Stimulated activated CD8-positive, alpha-beta memory T cell treated with anti-CD3 and anti-CD28 coated beads, Interleukin-15, amount 100 ng/mL, for 1 hour (primary cell): ENCODE measurements around the gene CEBPE.

Experiments
- DNase-seq: peaks from one replicate; pipeline ENCODE4 v3.0.0-alpha.2; 2020; ENCODE audit warnings: low read depth

CEBPE gene

GRCh38 chr14:23118506-23119362 is at the start of gene CEBPE:
Gene CEBPE (minus strand): TSS chr14:23119255. CDS start chr14:23119091, 164 bp downstream.
- DNase-seq = no peak

DNA sequence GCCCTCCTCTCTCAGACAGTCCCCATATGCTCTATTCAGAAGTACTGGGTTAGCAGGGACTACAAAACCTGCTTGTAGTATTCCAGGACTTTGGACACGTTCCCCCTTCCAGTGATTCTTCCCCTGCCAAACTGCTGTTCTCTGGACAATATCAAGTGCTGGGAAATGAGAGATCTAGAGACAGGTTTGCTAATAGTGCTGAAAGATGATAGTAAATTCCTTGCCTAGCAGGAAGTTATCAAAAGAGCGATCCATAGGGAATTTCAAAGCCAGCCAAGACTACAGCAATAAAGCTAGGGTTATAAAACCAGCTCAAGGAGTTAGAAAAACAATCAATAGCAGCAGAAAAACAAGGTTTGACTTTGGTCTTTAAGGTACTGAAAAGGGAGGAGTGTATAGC is 49.2 kb upstream of the CEBPE start:
- no peak for DNase-seq

DNA sequence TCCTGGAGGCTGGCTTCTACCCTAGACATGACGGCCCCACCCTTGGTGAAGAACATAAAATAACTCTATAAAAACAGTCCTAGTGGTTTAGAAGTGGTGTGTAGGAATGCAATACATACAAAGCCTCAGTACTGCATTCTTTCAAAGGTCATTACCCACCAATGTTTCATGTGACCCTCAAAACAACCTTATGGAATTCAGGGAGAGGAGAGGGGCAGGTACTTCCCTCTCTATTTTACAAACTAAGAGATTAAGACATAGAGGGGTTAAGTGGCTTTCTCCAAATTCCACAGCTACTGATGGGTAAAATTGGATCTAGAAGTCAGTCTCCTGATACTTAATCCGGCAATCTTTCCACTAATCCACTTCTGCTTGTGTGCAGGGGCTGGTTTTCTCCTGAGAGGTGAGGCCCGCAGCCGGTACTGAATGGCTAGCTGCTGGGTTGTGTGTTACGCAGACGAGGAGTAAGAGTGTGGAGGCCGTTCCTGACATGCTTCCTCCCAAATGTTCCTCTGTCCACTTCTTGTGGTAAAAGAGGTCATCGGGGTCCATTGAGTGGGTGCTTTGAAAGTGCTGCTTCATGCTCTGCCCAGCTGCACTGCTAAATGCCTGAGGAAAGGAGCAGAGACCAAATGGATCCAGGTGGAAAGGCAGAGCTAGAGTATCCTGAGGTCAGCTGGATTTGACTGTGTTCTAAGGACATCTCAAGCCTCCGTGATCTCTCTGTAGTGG is 48.2 kb upstream of the CEBPE start:
- no peak for DNase-seq

- DNase-seq = no peak
These were observed 45.9 kb upstream of the CEBPE start for GRCh38 chr14:23164949-23165348.

- no peak for DNase-seq
These were observed 45.2 kb upstream of the CEBPE start for GRCh38 chr14:23164250-23164649.

DNA sequence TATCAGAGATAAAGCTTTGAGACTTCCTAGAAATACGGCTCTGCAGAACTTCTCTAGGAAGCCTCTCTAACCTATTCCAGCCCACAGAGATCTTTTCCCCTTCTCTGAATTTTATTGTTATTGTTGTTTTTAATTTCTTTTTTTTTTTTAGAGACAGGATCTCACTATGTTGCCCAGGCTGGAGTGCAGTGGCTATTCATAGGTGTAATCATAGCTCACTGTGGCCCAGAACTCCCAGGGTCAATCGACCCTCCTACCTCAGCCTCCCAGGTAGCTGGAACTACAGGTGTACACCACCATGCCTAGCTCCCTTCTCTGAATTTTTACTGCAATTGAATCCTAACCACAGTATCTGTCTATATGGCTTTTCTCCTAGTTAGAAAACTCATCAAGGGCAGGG is 44.8 kb upstream of the CEBPE start:
- DNase-seq = no peak

GRCh38 chr14:23162800-23163199 is 43.7 kb upstream of the CEBPE start:
- DNase-seq = no peak

GRCh38 chr14:23162005-23162404 is 43.0 kb upstream of the CEBPE start:
- no peak for DNase-seq

DNA sequence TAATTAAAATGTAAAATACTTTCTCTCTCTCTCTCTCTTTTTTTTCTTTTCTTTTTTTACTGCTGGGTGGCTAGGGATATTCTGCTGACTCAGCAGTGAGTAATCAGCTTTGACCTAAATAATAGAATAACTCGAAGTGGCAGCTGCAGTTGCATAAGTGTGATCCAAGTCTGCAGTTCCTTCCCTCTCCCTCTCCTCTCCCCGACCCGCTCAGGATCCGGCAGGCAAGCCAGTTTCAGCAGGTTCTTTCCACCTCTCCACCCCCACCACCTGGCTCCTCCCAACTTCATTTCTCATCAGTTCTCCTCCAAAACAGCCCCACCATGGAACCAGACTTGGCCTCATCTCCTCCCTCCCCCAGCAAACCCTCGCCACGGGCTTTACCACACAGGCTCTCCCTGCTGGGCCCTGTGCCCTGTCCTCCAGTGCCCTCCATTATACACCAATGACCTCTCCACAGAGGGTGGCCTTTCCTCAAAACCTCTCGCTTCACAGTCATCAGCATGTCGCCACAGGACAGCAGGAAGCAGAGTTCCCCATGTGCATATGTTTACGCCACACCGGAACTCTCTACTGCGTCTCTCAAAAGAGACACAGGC is 42.0 kb upstream of the CEBPE start:
- no peak for DNase-seq

DNA sequence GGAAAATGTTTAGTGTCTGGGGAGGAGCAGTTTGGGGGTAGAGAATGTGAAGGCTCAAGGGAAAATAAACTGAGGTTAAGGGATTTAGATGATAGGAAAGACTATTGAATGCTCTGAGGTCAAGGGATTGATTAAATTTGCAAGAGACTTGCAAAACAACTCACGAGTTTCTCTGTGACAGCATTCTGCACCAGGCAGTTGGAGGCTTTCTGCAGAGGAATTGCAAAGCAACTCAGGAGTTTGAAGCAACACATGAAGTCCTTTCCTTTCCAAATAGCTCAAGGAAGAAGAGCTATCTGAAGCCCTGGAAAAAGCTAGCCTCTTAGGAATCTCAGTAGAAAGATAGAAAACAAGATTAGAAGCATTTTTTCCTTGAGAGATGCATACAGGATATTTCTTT is 40.5 kb upstream of the CEBPE start:
- no peak for DNase-seq

DNA sequence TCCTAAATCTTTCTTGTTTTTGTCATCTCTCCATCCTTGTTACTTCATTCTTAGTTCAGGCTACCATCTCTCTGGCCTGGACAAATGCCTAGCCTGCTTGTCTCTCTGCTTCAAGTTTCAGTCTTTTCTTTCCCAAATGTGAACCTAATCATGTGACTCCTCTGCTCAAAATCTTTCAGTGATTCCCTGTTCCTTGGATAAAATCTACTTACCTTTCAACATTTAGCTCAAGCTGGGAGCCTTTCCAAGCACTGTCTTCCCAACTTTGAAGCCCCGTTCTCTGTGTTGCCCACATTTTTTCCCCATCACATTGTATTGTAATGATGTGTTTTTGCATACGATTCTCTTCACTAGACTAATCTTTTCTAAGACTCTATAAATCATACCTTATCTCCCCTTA is 39.7 kb upstream of the CEBPE start:
- DNase-seq = no peak

DNA sequence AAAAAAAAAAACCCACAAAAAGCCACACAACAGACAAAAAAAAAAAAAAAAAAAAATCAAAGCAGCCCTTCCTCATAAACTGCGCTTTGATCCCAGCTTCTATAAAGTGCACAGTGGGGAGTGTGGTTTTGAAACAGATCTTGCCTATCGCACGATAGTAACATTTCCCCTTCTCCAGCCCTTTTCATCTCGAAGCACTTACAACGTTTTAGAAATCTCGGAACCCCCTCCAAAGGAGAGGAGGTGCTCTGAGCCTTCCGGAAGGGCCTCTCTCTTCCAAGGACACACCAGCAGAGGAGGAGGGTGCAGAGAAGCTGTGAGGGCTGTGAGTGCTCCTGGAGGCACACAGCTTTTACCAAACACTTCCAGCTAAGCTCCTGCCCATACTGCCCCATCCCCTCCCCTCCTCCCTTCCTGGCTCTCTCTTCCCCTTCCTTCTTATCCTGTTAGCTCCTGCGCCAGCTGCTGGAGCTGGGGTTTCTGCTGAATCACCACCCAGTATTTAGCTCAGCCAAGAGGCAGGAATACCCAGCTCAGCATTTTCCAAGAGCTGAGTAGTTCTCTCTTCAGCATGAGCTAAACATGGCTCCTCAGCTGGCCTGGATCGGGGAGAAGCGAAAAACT is 36.0 kb upstream of the CEBPE start:
- DNase-seq = no peak

DNA sequence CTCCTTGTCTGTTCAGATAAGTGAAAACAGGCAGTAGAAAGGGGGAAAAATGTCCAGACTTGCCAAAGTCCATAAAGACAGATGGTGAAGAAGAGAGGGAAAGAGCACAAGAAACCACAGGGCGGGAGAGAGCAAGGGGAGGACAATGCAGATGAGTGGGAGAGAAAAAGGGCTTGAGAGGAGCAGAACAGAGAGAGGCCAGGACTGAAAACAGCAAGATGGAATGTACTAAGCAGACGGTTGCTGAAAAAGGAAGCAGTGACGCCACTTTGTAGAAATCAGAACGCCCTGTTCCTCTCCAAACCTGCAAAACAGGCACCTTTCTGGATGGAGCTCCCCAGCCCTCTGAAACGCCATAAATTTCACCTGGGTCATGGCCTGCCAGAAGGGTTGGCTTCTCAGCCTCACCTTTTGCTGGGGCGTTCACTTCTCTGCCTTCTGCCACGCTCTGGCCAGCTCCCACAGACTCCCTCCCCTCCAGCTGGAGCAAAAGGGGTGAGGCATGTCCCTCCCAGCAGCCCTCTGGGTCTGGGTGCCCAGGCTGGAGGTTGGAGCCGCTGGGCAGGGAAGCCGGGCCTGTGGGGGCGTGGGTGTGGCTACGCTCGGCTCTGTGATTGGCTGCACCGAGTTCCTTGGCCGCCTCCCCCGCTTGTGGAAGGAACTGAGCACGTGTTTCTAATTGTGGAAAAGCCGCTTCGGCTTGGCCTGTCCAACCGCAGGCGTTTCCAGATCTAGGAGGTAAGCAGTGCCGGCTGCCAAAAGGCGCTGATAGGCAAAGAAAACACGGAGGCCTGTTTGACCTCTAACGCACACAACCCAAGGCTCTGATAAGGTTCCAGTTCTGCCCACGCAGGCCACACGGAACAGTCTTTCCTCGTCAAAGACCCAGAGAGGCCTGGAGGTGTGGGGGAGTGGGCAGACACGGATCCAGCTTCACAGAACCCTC is 35.1 kb upstream of the CEBPE start:
- DNase-seq = no peak

DNA sequence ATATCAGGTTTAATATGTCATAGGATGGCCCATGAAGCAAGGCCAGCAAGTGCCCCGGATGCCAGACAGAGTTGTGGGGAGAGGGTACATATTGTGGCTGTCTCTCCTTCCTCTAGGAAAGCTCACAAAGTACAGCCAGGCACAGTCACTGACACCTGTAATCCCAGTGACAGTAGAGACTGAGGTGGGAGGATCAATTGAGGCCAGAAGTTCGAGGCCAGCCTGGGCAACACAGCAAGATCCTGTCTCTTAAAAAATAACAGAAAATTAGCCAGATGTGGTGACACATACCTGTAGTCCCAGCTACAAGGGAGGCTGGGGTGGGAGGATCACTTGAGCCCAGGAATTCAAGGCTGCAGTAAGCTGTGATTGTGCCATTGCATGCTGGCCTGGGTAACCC is 32.3 kb upstream of the CEBPE start:
- DNase-seq = no peak

DNA sequence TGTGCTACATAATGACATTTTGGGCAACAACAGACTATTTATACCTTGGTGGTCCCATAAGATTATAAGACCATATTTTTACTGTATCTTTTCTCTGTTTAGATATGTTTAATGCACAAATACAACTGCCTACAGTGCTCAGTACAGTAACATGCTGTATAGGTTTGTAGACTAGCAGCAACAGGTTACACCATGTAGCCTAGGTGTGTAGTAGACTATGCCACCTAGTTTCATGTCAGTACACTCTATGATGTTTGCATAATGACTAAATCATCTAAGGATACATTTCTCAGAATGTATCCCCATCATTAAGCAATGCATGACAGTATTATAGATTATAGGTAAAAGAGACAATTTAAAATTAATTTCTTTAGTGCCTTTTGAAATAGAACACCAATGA is 30.7 kb upstream of the CEBPE start:
- DNase-seq = no peak

GRCh38 chr14:23148591-23149249 is 29.7 kb upstream of the CEBPE start:
- DNase-seq = no peak

GRCh38 chr14:23147676-23148075 is 28.6 kb upstream of the CEBPE start:
- no peak for DNase-seq

DNA sequence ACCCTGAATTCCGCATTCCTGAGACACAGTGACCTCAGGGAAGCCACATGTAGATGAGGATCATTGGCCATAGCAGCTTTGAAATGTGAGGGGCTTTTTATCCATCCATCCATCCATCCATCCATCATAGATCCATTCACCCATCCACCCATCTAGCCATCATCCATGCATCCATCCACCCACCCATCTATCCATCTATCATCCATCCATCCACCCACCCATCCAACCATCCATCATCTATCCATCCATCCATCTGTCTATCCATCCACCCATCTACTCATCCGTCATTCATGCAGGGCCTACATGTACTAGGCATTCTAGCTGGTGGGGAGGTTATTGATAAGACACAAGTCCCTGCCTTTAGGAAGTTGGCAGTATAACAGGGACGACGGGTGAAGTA is 27.9 kb upstream of the CEBPE start:
- DNase-seq = no peak

- no peak for DNase-seq
These were observed 27.4 kb upstream of the CEBPE start for GRCh38 chr14:23146351-23146910.

DNA sequence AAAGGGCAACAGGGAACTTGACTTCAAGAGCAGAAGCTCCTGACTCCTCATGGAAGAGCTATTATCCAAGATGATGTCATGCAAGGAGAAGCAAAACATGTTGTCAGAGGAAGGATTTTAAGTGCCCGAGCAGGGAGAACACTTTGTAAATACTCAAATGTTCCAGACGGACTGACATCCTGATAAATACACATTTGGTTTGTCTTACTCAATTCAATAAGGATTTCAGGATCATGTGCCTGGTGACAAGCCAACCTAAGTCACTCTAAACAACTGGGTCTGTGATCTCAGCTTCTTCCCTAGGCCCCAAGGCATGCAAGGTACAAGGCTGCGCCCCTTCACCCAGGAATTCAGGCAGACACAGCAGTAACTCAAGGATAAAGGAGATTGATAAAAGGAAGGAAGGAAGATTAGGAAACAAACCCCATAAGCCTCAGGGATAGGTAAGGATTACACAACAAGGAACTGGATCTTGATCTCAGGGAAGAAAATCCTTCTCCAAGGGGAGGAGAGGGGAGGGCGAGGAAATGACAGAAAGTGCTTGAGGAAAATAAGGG is 26.8 kb upstream of the CEBPE start:
- no peak for DNase-seq
